Activated T-helper 1 cell treated with Interleukin-2 at 50 U/mL for 16 hours (primary cell): ENCODE measurements around the gene GABRR1.
"Not testable (repeated sequence)": the region's sequence is repeated elsewhere in the genome, so short reads cannot be mapped to it uniquely, and the experiment has no call there.

Source experiments
- DNase-seq: peaks from one replicate; pipeline ENCODE4 v3.0.0-alpha.2; 2020; ENCODE audit warnings: low read depth

Gene GABRR1

DNA sequence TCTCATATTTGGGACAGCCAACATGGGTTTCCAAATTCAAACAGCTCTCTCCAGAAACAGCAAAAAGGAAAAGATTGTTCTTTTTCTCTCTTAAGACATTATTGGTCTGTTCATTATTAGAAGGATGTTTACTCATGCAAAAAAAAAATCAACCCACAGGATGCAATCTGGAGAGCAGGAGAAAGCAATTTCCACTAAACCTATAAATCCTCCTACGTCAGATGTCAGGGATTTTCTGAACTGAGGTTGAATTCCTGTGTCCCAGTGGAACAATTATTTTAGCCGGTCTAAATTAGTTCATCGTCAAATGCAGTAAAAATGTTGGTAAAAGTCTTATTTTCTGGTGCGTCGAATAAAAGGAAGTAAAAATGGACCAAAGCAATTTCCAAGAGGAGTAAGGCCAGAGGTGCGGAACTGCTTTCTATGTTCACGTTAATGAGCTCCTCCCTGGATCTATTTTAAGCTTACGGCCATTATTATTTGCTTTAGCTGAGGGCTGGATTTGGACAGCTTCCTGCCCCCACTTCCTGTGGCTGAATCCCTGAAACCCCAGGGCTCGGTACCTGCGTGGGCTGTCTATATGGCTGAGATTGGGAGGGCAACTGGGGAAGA lies at the start of gene GABRR1:
TSS of gene GABRR1 (minus strand) at position 60 of the 612 bp plus-strand sequence. CDS start at position 24, 36 bp downstream.
- no peak for DNase-seq

DNA sequence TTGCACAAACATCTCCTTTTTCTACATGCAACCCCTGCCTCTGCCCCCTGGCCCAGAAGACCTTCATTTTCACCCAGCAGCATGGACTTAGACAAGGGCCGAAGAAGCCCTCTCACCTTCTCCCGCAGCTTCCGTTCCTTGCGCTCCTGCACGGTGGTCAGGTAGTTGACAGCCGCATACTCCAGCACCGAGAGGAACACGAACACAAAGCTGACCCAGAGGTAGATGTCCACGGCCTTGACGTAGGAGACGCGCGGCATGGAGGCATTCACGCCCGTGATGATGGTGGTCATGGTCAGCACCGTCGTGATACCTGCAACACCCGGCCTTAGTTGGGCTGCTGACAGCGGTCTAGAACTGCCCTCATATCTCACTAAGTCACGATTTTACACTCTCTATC lies 47.1 kb upstream of the GABRR1 start:
- no peak for DNase-seq

DNA sequence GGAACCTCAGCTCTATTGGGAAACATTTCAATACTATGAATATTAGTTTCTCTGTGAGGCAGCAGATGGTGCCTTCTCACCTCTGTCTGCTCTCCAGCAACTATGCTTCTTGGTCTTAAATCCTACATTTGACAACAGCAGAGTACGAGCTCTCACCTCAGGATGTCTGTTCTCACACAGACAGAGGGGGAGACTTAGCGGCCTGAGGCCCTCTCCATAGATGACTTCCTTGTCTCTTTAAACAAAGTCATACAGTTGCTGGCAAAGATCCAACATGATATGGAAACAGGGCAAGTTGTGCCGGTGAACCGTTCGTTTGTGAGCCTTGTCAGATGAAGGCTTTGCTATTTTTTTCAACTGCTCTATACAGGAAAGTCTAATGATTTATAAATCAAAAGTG lies 43.7 kb upstream of the GABRR1 start:
- no peak for DNase-seq

DNA sequence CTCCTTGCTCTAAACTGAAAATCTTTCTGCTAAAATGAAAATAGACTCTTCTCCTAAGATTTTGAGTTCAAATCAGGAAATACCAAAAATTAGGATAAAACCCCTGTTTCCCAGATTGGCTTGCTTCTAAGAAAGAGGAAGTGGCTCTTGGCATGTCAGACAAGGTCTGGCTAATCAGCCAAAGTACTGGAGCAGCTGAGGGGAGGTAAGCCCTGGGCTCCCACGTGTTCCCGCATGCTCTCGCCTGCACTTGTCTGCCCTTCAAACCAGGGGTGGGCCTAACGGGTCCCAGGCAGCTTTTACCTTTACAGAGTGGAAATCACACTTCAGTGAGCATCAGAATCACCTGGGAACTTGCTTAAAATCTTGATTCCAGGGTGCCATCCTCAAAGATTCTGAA lies 43.2 kb upstream of the GABRR1 start:
- no peak for DNase-seq

DNA sequence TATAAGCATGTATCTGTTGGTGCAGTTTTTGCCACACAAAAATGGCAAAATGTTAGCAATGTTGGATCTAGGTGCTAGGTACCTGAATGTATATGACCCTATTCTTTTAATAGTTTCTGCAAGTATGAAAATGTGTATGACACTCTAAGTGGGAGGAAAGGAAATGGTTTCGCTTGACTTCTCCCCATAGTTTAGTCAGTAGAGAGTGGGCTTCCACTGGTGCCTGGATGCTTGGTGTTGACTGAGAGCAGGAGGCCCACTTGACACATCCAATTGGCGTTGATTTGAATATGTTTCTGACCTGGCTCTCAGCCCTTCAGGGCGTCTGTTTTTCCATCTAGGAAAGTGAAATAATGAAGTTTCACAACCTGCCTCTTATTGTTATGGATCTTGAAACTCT lies 41.8 kb upstream of the GABRR1 start:
- no peak for DNase-seq

DNA sequence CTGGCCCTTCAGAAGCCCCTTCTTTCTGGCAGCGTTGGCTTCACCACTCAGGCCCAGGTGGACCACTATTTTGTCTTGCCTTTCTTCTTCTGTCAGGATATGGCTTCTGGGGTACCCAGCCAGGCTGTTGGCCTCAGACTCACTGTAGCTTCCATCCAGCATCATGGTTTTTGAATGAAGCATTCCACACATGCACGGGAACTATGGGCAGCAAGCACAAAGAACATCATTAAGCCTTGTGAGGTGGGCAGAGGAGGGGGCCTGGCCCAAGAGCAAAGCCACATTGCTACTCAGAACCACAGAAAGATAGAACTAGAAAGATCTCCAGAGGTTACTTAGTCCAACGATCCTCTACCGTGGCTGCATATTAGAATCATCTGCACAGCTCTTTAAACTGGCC lies 40.6 kb upstream of the GABRR1 start:
- DNase-seq = no peak

DNA sequence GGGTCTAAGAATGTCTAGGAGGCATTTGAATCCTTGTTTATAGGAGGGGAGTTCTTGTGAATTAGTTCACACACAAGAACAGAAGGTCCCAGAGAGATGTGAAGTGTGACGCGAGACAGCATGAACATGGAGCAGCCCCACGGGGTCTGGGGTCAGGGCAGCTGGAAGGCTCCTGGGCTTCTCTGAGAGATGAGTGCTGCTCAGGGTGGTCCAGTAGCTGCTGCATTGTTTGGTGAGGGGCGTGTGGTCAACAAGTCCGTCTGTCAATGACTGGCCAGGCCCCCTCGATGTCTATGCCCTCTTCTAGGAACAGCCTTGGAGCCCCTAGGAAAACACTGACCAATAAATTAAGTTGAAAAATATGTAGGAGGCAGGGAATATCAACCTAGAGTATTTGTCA lies 40.2 kb upstream of the GABRR1 start:
- no peak for DNase-seq

DNA sequence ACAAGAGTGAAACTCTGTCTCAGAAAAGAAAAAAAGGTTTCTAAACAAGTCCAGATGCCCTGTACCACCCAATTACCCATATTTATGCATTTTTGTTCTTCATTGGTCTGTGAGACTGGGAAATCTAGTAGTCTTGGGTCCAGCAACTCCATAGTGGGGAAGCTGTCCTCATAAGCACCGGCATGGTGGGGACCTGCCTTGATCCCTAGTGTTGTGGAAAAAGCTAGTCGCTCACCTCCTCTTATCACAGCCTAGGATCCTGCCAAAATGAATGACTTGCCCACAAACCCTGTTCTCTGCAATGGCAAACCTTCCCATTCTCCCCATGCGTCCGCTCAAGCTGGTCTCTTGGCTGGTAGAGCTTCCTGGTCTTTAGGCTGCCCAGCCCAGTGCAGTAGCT lies 38.3 kb upstream of the GABRR1 start:
- no peak for DNase-seq

DNA sequence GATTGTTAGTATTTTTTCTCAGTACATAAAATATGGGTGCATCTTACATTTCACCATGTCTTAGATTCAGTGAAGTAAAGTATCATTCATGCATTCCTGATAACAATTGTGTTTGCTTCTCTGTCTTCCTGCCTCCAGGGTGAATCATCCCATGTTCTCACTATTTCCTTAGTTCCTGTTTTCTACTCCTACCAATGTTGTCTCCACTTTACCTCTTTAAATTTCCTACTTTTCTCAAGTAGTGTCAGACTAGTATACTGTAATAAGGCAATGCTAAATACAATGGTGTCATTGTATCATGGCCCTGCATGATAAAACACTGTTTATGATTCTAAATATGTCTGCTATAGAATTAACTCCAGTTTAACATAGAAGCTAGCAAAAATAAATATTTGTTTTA lies 37.4 kb upstream of the GABRR1 start:
- DNase-seq = no peak

DNA sequence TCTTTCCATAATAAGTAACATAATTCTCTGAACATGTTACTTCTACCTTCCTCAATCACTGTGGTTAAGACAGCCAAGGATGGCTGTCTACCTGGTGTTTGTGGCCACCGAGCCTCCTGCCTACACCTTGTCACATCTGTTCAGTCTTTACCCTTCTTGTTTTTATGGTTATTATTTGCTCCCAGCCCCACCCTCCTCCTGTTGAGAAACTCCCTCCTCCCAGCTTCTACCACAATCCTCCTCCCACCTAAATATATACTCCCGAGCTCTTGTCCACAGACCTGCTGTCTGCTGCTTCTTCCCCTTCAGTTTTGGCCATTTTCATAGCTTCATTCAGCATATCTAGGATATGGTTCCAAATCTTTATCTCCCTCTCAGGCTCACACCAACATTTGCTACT lies 35.7 kb upstream of the GABRR1 start:
- no peak for DNase-seq

DNA sequence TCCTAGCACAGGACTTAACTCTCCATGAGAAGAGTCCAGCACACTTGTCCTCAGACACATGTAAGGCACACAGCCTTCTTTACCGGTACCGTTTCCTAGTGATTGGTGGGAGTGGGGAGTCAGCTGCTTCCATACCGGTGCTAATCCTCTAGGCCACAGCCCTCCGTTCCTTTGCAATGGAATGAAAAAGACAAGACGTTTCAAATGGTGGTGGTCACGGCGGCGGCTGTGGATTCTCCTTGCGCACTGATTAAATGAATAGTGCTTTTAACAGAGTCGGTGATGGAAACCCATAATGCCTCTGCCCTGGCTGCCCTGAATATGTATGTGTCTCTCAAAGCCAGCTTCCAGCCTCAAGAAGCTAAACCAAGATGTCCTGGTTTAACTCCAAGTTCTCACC lies 34.8 kb upstream of the GABRR1 start:
- DNase-seq = no peak

DNA sequence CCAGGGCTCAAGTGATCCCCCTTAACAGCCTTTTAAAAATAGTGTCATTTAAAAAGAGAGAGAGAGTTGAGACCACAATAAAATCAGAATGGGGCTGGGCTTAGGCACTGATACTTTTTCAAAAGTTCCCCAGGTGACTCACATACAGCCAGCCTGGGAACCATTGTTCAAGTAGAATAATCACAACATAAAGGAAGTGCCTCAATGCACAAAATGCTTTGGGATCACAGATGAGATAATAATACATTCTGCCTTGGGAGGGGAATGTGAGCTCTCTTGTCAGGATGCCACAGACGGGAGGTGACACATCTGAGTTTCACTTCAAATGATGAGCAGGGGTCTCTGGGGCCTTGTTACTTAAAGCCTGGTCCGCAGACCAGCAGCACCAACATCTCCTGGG lies 34.0 kb upstream of the GABRR1 start:
- DNase-seq = no peak

DNA sequence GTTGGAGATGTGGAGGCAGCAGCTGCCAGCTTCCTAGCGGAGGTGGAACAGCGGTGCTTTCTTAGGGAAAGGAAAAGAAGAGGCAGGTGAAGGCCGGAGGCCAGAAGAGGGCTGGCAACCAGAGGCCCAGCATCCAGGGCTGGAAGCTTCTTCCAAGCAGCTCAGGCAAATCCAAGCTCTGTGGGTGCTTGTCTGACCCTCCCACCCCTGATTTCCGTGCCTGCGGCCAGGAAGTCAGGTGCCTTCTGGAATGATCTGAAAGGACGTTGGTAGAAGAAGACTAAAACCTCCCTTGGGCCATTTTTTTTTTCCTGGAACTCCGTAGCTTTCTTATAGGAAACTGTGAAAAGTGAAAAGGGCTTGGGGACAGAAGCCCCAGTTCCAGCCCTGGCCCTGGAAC lies 33.1 kb upstream of the GABRR1 start:
- no peak for DNase-seq

DNA sequence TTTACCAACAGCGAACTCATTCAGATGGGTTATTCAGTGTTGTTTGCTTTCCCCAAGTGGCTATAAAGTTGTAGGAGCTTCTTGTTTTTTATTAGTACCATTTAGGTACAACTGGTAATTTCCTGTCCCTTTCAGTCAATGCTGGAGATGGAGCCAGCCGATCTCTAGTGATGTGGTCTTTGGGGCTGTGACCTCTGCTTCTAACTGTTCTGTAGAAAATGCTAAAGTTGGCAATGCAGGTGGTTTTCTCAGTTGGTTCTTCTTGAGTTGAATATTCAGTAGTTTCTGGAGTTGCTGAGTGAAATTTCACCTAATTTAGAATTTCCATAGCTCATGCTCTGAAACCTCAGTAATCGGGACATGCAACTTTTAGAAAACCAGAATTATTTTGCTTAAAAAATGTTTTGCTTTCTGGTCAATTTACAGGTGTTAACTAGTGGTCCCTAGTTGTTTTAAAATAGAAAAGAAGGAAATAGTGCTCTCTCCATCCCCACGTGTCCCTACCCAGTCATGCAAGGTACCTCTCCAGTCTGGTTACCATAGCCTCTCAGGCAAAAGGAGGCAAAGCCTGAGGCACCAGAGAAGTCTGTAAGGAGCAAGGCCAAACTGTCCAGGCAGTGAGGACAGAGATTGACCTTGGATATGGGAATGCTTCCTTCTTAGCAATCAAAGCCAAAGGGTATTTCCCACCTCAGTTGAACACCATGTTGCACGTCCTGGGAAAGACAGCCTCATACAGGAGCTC lies 27.3 kb upstream of the GABRR1 start:
- no peak for DNase-seq

DNA sequence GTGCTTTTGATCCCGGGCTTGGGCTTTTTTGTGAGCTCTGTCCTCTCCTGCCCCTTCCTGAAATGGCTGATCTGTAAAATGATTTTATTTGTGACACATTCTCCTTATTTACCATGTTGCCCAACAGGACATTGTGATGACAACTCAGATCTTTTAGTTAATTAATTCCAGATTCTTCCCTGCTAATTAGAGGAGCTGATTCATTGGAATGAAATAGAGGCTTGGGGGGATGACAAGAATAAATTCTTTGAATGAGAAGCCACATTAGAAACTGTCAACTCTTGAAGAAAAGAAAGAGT lies 26.1 kb upstream of the GABRR1 start:
- DNase-seq = no peak

DNA sequence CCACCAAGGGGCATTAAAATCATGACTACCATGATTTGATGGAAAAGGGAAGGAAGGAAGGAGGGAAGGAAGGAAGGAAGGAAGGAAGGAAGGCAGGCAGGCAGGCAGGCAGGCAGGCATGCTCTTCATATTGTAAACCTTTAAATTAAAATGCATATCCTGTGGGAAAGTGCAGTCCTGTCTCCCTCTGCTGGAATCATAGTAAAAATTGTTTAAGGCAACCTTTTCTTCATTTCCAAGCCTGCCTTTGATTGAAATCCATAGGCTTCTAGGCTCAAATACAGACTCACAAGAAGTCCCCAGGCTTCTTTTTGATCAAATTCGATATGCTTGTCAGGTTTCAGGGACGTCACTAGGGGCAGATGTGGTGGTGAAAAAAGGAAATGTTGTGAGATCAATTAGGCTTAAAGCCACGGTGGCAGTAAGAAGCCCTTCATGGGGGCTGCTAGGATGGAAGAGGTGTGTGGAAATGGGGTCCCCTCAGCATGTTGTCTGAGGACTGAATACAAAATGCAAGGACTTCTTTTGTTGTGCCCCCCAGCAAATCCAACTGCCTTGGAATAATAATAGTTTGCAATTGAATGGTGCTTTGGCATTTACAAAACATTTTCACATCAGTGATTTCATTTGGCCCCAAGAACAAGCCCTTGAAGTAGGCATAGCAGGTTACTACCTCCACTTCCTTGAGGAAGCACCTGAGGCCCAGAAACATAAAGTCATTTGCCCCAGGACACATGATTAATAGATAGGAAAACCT lies 25.6 kb upstream of the GABRR1 start:
- no peak for DNase-seq

DNA sequence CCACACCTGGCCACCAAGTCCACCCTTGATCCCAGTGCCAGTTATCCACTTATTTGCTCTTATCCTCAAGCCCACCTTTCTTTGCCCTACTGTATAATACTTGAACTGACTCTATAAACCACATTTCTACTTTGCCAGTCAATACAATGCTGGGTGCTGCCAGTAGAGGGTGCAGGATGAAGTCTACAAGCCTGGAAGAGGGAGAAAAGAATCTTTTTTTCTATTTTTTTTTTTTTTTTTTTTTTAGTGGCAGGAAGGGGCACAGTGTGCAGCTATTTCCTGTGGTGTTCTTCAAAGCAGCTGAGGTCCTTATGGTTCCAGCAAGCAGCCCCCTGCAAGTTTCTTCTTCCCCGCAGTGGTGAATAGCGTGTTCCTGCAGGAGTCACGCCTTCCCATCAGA lies 22.2 kb upstream of the GABRR1 start:
- DNase-seq = no peak

DNA sequence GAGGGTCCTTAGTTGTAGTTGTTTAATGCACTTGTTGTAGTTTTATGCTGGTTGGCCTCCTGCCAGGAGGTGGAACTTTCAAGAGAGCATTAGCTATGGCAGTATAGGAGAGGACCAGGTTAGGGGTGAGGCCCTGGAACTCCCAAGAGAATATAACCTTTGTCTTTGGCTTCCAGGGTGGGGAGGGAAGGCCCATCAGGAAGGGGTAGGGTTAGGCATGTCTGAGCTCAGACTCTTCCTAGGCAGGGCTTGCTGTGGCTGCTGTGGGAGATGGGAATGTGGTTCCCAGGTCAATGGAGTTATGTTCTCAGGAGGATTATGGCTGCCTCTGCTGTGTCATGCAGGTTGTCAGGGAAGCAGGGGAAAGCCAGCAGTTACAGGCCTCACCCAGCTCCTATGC lies 20.0 kb upstream of the GABRR1 start:
- DNase-seq = no peak

DNA sequence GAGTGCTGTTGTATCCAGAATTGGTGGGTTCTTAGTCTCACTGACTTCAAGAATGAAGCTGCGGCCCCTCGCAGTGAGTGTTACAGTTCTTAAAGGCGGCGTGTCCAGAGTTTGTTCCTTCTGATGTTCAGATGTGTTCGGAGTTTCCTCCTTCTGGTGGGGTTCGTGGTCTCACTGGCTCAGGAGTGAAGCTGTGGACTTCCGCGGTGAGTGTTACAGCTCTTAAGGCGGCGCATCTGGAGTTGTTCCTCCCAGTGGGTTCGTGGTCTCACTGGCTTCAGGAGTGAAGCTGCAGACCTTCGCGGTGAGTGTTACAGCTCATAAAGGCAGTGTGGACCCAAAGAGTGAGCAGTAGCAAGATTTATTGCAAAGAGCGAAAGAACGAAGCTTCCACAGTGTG lies 16.4 kb upstream of the GABRR1 start:
- DNase-seq = not testable (repeated sequence)

DNA sequence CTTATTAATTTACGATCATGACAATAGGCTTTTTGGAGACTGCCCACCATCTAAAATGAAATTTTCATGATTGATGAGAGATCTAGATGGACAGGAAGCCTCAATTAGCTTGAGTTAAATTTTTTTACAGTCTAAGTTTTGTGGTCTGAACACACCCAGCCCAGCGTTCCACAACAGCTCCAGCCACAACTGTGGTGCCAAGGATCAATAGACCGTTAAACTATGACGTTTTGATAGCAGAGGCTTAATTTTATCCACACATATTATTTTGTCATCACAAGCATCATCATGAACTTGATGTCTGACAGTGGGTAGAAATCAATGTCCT lies 5.5 kb upstream of the GABRR1 start:
- DNase-seq = no peak

DNA sequence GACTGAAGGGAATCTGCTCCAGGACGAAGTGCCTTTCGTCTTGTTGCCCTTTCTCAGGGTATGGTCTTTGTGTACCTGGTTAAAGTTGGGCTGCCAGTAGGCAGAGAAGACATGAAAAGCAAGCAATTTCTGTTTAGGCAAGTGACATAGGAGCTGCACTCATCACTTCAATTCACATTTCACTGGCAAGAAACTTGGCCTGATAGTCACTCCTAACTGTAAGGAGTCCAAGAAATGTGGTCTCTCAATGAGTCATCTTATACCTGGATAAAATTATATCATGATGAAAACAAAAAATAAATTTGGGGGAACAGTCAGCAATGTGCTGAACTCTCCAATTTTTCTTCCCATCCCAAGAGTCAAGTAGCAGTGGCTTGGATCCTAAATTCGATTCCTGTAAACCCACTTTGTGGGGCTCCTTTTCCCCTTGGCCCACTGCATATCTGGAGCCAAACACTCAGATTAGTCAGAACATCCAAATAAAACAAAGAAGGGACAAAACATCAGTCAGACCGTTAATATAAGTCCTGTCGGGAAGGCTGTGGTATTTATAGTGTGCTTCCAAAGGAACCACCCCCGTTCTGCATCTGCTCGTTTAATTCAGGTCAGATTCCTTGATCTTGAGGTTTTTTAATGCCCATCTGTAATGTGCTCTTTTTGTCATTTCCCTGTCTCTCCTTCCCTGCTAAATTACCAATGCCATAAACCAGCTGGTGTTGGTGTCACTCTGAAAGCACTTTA lies 5.0 kb upstream of the GABRR1 start:
- no peak for DNase-seq

DNA sequence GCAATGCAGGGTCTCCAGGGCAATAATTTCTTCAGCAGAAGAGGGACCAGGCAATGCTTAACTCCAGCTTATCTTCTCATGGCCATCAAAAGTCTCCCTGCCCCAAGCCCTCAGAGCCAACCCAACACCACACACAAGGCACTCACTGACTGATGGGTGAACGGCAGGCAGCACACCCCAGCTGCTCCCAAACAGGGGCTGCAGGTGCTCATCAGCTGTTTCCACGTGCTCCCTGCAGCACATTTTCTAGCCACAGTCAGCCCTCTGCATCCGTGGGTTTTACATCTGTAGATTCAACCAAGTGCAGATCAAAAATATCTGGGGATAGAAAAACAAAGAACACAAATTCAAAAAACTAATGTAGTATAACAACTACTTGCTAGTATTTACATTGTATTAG lies 4.0 kb upstream of the GABRR1 start:
- DNase-seq = no peak

DNA sequence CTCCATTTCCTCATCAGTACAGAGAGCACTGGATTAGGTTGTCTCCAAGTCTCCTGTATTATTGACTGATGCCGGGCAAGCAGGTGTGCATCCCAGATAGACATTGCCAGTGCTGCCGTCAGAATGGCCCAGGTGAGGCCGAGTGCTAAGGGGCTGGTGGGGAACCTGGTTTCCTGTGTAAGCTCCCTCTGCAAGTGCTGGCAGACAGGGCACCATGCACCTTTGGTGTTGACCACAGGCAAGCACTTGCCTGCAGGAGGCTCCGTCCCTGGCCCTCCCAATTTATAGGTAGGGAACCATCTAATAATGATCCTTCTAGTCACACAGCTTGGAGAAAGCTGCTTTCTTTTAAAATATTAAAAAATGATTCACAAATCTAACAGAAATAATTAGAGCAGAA lies 747 bp downstream of the GABRR1 start:
- no peak for DNase-seq
